ENCODE data around the gene DNAJB2. TPM values are rescaled to one million over a fixed set of nuclear protein-coding genes. Genes with fewer than 3 reads are reported as not detected.
A peak's percentile ranks its signal among the peaks of the same experiment; 100 is the strongest.
"Not testable (repeated sequence)": the region's sequence is repeated elsewhere in the genome, so short reads cannot be mapped to it uniquely, and the experiment has no call there.

The DNAJB2 gene
- polyA plus RNA-seq, 5 donors, result 56.5 to 81.6 (median 74.9) TPM

DNA sequence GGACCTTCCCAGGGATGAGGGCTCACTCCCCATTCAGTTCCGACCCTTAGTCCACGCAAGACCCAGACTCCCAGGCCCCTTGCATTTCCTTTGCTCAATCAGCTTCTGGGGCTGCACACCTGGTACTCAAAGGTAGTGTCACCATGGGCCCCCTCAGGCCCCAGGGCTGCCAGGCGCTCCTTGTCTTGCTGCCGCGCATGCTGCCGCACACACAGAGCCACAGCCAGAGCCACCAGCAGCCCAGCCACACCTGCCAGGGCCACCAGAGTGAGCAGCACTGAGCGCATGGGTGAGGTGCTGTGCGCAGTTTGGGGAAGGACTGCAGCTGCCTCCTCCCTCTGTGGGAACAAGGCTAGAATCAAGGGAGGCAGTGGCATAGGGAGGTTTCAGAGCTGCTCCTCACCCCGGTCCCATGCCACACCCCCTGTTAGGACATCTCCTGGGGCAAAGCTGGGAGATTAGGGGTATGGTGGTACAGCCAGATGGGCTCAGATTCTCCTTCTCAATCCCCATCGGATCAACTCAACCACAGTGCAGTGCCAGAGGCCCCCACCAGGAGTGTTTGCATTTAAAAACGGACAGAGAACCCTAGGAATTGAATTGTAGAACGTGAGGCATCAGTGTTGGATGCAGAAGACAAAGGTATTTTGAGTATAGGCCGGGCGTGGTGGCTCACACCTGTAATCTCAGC lies 18.7 kb downstream of the DNAJB2 start:
- DNase-seq, result no peak

- DNase-seq, result peak; percentile 64 to 78
These were observed 19.7 kb downstream of the DNAJB2 start for GRCh38 chr2:219298759-219299371.

- DNase-seq, result no peak
These were observed 20.2 kb downstream of the DNAJB2 start for GRCh38 chr2:219299372-219299760.

DNA sequence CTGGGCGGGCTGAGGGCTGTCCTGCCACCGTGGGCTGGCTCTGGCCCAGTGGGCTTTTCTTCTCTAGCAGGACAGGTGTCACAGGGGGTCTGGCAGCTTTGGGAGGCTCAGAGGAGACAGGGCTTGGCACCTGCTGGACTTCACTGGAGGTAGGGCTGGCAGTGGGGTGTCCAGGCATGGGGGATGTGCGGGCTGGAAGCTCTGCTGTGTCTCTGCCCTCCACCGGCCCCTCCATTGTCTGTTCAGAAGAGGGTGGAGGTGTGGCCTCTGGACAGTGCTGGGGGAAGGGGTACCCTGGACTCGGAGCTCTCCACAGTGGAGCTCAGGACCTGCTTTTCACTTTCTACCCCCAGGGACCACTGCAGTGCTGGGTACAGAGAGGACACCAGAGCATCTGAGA lies 20.9 kb downstream of the DNAJB2 start:
- DNase-seq, result no peak

DNA sequence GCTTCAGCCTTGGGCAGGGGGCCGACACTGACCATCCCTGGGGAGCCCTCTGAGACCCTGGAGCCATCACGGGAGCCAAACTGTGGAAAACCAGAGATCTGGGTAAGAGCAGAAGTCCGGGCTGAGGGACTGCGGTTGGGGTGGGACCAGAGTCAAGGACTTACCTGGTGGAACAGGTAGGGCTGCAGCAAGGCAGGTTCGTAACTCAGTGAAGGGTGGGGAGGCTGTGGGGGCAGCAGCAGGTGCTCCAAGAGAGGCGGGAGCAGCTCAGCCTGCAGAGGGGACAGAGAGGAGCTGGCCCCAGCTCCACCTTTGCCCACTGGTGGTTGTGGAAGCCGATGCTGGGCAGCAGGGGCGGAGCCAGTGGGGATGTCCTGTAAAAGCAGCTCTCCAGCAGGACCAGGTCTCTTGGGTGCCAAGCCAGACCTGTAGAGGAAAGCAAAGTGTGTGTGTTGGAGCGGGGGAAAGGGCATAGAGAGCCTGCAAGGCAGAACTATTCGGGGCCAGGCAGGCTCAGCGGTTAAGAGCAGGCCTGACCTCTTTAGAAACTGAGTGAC lies 23.3 kb downstream of the DNAJB2 start:
- no peak for DNase-seq

DNA sequence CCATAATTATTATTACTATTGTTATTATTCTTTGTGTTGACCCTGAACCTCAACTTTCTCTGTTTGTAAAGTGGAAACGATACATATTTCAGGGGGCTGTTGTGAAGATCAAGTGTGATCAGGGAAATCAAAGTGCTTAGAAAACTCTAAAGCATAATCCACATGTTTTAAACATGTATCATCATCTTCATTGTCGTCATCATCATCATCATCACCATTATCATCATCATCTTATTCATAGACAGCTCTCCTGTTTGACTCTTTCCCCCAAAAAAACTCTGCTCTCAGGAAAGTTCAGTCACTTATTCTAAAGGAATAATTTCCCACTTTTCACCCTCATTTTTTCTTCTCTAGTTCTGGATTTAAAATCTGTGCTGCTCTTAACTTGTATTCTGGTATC lies 25.1 kb downstream of the DNAJB2 start:
- no peak for DNase-seq

DNA sequence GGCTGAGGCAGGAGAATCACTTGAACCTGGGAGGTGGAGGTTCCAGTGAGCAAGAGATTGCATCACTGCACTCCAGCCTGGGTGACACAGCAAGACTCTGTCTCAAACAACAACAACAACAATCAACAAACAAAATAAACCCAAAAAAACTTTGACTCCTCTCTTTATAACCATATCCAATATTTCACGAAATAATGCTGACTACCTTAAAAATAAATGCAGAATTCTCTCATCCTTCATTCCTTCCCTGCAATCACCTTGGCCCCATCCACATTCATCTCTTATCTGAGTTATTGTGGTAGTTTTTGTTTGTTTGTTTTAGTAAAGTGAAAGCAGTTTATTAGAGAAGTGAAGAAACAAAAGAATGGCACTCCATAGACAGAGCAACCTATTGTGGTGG lies 26.9 kb downstream of the DNAJB2 start:
- no peak for DNase-seq

- peak; percentile 46 to 56 for DNase-seq
These were observed 29.3 kb downstream of the DNAJB2 start for GRCh38 chr2:219308142-219309101.

DNA sequence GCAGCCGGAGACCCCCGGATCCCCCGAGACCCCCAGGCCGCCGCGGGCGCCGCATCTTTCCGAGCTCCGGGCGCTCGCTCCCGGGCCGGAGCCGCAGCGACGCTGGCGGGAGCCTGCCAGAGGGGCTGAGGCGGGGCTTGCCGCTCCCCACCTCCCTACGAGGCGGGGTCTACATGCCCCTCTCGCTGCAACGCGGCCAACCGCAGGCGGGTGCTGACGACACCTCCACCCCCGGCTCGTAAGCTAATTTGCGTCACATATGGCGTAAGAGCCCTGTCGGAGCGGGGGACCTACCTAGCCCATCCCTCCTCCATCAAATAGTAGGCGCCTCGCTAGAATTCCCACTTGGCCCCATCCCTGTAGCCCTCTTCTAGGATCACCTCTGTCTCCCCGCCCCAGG lies 30.1 kb downstream of the DNAJB2 start, which contains the start of gene PTPRN:
Gene PTPRN (minus strand): TSS at position 124 of the 400 bp plus-strand sequence. CDS start 69 bp downstream, at position 55.
- DNase-seq, result no peak

GRCh38 chr2:219312683-219313263 lies 33.6 kb downstream of the DNAJB2 start:
- DNase-seq, result not testable (repeated sequence)

DNA sequence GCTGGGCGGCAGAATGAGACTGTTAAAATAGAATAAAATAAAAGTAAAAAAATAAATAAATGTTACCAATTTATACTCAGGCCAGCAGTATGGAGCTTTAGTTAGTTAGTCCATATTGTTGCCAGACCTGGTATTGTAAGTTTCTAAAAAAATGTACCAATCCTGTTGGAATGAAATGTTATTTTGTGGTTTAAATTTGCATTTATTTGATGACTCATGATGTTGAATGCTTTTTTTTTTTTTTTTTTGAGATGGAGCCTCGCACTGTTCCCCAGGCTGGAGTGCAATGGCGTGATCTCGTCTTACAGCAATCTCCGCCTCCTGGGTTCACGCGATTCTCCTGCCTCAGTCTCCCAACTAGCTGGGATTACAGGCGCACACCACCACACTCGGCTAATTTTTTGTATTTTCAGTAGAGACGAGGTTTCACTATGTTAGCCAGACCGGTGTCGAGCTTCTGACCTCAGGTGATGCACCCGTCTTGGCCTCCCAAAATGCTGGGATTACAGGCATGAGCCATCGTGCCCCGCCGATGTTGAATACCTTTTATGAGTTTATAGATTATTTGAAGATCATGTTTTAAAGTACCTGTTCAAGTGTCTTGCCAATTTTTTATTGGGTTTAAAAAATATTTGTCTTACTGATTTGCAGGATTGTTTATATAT lies 35.8 kb downstream of the DNAJB2 start:
- no peak for DNase-seq

DNA sequence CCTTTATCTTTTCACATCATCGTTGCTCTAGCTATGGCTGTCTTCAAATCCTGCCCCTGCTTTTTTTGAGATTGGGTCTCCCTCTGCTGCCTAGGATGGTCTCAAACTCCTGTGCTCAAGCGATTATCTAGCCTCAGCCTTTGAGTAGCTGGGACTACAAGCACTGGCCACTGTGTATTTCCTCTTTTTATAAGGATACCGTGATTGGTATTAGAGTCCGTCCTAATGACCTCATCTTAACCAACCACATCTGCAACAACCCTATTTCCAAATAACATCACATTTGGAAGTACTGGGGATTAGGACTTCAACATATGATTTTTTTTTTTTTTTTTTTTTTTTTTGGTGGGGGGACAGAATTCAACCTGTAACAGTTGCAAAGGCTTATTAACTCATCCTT lies 44.3 kb downstream of the DNAJB2 start:
- DNase-seq, result no peak

DNA sequence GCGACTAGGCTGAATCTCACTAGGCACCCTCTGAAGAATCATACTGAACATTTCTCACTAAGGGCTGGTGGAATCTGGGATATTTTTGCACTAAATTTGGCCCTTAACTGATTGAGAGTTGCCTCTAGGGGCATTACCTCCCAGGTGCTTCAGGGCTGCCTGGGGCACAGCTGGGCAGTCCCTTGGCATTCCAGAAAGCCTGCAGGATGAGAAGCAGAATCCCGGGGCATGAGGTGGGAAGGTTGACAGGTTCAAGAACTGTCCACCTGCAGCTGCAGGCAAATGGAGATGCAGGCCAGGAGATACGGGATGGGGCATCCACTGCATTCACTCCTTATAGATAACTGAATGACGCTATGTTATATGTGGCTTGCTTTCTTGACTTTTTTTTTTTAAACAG lies 46.0 kb downstream of the DNAJB2 start:
- no peak for DNase-seq

DNA sequence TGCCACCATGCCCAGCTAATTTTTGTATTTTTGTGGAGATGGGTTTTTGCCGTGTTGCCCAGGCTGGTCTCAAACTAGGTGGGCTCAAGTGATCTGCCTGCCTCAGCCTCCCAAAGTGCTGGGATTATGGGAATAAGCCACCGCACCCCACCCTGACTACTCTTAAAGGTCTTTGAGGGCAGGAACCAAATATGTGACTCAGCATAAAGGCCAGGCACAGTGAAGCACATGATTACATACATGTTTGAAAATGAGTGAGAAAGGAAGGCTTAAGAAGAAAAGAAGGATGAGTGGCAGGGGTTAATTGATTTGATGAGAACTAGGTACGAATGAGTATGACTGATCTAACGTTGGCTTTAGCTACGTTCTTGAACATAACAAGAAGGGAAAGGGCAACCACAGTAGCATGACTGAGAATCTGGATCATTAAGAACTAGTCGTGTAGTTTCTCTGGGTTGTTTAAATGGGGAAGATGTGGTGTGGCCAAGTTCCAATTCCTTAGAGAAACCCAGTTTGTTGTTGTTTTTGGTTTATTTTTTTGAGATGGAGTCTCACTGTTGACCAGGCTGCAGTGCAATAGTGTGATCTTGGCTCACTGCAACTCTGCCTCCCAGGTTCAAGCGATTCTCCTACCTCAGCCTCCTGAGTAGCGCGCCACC lies 46.6 kb downstream of the DNAJB2 start:
- DNase-seq, result no peak

DNA sequence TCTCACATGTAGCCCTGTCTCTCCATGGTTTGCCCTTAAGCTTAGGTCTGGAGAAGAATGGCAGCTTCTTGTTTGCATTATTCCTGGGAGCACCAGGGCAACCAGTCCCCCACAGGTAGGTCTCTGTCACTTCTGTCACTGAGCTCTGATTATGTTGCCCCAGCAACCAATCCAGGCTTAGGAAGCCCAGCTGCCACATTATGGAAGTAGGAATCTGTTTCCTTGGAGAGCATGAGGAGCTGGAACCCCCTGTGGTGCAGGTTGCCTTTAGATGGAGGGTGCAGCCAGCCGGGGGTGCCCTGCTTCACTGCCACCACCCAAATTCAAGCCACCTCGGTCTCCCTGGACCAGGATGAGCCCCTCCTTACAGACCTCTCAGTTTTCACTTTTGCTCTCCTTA lies 48.6 kb downstream of the DNAJB2 start:
- DNase-seq, result no peak

DNA sequence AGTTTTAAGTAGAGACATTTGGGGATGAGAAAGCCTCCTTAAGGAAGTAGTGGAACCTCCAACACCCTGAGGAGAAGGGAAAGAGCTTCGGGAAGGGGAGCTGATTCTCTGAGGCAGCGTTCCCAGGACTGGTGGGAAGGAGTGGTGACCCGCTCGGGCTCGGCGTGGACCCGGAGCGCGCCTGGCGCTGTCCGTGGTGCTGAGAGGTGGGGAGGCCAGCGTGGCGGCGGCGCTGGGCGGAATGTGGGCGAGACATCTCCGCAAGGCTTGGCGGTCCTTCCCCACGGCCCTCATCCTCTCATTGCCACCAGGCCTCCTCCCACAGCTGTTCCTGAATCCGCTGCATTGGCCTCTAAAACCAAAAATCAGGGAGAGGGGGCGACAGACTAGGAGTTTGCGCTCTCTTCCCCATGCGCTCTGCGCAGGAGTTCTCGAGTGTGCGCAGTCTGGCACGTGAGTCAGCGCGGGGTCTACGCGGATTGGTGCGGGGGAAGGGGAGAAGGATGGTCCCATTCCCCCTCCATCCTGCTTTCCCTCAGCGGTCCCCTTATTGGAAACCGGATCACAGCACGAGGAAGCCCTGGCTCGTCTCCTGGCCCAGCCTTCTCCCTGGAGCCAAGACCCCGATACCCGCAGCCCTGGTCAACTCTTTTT lies 52.5 kb downstream of the DNAJB2 start:
- peak; percentile 43 to 48 for DNase-seq

- no peak for DNase-seq
These were observed 53.4 kb downstream of the DNAJB2 start, which contains the start of gene RESP18 for GRCh38 chr2:219332542-219332941. Gene RESP18 (minus strand): TSS chr2:219332744.

DNA sequence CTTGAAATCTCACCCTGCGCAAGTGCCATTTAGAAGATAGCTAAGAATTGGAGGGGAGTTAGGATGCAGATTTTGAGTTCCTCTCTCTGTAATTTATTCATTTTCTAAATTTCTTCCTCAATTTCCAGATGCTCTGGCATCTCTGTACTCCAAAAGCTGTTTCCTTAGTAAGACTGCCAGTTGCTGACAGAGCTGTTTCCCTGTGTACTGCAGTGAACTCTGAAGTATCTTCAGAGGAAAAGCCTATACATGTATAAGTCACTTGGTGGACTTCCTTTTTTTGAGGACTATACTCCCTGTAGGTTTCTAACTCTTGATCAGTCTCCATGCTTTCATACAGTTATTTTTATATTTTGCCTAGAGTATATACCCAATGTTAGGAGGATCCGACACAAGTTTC lies 54.9 kb downstream of the DNAJB2 start:
- no peak for DNase-seq

GRCh38 chr2:219335373-219335786 lies 56.2 kb downstream of the DNAJB2 start:
- no peak for DNase-seq

All from right lung (tissue), 5 donors.